DMS79 treated with DMSO at 0.1 percent for 48 hours (cell line): ENCODE data around the gene PTPRE.

Source experiments
- DNase-seq: peaks from one replicate; lab custom pipeline; 2025; lab: John Stamatoyannopoulos, UW

Gene PTPRE

GRCh38 chr10:127906548-127907377, at the start of gene PTPRE:
TSS of gene PTPRE (plus strand) at chr10:127907103. CDS start at chr10:128040882, 133,779 bp downstream.
- no peak for DNase-seq

- DNase-seq = no peak
Measured at GRCh38 chr10:127860592-127860991, 46.3 kb upstream of the PTPRE start.

GRCh38 chr10:127863231-127863825, 43.6 kb upstream of the PTPRE start:
- DNase-seq = no peak

- no peak for DNase-seq
Measured at GRCh38 chr10:127866276-127867013, 40.5 kb upstream of the PTPRE start.

GRCh38 chr10:127867805-127868204, 39.1 kb upstream of the PTPRE start:
- DNase-seq = no peak

GRCh38 chr10:127869329-127869728, 37.6 kb upstream of the PTPRE start:
- DNase-seq = no peak

GRCh38 chr10:127871631-127872010, 35.3 kb upstream of the PTPRE start:
- no peak for DNase-seq

GRCh38 chr10:127872011-127872761, 34.7 kb upstream of the PTPRE start:
- DNase-seq = no peak

- DNase-seq = no peak
Measured at GRCh38 chr10:127872871-127873600, 33.9 kb upstream of the PTPRE start.

- no peak for DNase-seq
Measured at GRCh38 chr10:127873901-127874470, 32.9 kb upstream of the PTPRE start.

GRCh38 chr10:127874671-127875448, 32.0 kb upstream of the PTPRE start:
- DNase-seq = no peak

- DNase-seq = no peak
Measured at GRCh38 chr10:127875449-127875765, 31.5 kb upstream of the PTPRE start.

GRCh38 chr10:127875916-127876315, 31.0 kb upstream of the PTPRE start:
- no peak for DNase-seq

- no peak for DNase-seq
Measured at GRCh38 chr10:127877116-127877515, 29.8 kb upstream of the PTPRE start.

GRCh38 chr10:127877699-127878098, 29.2 kb upstream of the PTPRE start:
- DNase-seq = no peak

GRCh38 chr10:127878475-127879055, 28.3 kb upstream of the PTPRE start:
- DNase-seq = no peak

- DNase-seq = no peak
Measured at GRCh38 chr10:127880557-127880956, 26.3 kb upstream of the PTPRE start.

- DNase-seq = no peak
Measured at GRCh38 chr10:127881262-127881661, 25.6 kb upstream of the PTPRE start.

GRCh38 chr10:127882391-127882790, 24.5 kb upstream of the PTPRE start:
- no peak for DNase-seq

GRCh38 chr10:127882801-127883459, 24.0 kb upstream of the PTPRE start:
- DNase-seq = no peak
